Measurements from ENCODE around the gene TANC2.
"Not testable (repeated sequence)": the region's sequence is repeated elsewhere in the genome, so short reads cannot be mapped to it uniquely, and the experiment has no call there.

The TANC2 gene

DNA sequence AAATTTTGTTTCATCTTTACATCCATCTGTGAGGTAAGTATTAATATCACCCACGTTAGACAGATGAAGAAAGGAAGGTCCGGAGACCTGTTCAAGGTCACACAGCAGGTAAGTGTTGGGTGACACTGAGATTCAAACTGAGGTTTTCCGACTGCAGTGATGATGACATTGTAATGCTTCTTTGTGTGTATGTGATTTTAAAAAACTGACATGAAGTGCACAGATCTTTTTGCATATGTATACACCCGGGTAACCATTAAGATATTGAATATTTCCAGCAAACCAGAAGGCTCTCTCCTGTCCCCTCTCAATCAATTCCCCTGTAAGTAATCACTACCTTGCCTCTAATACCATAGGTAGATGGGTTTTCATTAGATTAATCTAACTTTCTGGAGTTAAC is 1.5 kb upstream of the TANC2 start:
- no peak for DNase-seq (ENCODE audit: low spot score)

DNA sequence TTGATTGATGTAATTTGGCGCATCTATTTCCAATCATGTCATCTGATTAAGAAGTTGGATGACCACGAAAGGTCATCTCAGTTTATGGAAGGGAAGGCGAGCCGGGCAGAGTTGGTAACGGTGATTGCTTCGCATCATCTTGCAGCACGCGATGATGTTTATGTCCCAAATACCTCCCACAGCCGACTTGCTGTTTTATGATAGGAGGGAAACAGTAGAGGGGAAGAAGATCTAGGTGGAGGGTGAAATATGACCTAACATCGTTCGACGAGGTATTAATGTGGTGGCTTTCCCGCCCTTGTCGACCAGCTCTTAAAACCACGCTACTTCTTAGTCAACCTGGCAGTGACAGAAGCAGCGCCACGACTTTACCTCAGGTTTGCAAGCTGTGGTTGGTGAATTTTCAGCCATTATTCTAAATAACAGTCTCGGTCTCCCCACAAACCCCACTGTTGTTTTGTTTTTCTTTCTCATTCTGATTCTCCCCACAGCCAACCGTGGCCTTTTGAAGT is 805 bp upstream of the TANC2 start:
- no peak for DNase-seq (ENCODE audit: low spot score)

DNA sequence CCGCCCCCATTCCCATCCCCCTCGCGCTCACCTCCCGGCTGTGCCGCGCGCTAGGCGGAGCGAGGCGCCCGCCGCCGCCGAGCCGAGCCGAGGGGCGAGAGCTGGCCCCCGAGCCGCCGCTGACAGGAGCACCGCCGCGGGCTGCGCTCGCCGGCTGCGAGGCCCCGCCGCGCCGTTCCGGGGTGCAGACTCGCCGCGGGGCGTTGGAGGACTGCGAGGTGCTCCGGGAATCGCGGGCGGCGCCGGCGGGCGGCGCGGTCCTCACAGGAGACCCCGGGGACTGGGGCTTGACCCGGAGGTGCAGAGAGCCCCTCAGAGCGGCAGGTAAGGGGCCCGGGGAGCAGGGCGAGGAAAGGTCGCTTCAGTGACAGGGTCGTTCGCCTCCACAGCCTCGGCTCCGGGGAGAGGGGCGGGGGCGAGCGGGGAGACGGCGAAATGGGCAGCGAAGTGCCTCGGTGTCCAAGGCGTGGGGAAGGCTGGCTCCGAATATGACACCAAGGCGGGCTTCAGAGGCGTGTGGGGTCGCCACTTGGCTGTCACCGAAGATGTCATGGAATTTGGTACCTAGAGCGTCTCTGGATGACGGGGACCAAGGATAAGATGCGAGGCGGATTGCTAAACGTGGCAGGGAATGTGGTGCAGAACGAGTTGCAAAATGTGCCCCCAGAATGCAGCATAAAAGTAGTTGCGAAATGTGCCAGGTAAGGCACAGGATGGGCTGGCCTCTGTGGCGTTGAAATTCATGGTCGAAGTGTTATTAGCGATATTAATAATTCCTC is 580 bp downstream of the TANC2 start:
- peak; percentile 85 for DNase-seq (ENCODE audit: low spot score)

DNA sequence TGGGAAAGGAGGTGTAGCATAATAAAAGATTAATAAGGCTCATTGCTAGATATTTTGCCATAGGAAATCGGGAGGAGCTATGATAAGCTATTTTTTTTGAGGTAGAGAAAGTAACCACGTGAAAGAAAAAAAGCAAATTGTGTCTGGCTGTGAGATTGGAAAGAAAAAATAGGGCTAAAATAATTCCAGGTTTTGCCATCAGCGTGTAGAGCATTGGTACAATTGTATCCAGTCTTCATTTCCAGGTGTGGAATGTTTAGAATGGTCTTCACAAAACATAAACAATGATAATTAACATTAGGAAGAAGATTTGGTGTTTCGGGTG is 1.1 kb downstream of the TANC2 start:
- no peak for DNase-seq (ENCODE audit: low spot score)

DNA sequence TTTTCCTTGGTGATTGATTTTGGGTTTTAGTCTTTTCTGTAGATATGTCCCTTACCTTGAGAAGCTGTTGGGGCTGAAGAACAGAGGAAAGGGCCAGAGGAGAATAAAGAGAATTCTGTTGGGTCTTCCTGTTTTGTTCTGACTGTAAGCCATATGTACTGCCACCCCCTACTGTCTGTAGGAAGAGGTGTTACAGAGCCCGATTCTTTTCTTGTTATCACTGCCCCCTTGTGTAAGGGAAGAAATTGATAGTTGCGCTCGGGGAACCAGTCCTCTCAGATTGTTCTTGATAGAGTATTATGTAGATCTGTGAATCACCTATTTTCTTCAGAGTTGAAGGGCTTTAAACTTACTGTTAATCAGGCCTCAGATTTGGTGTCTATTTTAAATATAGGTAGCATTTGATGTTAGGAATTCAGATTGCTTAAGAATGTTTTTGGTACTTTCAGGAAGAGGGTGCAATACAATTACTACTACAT is 2.4 kb downstream of the TANC2 start:
- no peak for DNase-seq (ENCODE audit: low spot score)

DNA sequence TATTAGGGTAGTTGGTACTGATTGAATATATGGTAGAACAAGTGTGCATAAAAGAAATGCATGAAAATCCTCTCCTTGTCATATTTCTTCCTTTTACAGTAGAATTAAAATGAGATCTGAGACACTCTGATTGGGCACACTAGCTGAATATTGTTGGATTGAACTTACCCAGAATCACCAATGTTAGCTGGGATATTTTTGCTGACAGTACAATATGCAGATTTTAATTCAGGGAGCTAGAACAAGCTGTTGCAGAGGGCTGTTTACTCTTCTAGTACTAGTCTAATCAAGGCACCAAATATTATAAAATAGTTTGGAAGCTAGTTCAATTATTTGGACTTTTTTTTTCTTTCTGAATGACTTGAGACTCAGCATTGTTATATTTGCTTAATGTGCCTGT is 4.6 kb downstream of the TANC2 start:
- DNase-seq (ENCODE audit: low spot score) = no peak

DNA sequence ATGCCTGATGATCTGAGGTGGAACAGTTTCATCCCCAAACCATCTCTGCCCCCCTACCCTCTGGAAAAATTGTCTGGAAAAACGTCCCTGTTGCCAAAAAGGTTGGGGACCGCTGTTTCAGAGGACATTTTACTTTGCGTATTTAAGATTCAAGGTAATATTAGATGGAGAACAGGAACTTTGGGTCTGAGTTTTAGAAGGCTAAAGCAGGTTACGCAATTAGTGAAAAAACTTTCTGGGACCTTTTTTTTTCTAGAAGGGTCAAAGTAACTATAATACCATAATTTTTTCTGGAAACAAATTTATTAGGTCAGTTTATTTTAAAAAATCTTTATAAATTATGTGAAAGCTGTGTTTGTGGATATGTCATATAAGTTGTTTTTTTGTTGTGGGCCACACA is 5.8 kb downstream of the TANC2 start:
- DNase-seq (ENCODE audit: low spot score) = no peak

DNA sequence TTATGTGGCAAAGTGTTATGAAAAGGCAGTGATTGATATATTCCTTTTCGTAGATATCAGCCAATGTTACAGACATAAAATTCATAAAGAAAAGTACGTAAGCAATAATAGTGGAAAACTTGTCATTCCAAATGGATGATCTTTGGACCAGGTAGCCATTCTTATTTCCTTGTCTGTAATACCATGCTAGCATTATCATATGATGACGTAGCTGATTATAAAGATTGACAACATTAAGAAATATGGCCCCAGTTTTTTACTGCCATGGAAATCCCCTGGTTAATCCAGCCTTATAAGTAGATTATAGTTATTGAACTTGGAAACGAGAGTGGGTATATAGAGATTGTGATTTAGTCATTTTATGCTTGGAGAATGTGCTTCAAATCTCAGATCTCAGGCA is 8.8 kb downstream of the TANC2 start:
- DNase-seq (ENCODE audit: low spot score) = no peak

DNA sequence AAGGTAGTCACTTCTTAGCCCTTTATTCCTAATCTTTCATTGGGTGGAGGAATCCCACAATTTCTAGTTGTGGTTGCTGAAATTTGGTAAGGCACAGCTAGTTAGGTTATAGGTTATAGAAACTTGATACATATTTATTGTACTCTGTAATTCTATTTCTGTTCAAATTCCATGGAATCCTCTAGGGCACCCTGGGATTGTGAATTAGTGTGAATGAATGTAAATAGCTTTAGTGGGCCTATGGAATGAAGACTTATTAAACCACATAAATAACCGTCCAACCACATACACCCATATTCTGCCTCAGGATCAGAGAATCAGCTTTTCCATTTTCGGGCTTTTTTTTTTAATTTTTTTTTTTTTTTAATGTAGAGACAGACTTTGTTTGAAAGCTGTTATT is 9.2 kb downstream of the TANC2 start:
- no peak for DNase-seq (ENCODE audit: low spot score)

DNA sequence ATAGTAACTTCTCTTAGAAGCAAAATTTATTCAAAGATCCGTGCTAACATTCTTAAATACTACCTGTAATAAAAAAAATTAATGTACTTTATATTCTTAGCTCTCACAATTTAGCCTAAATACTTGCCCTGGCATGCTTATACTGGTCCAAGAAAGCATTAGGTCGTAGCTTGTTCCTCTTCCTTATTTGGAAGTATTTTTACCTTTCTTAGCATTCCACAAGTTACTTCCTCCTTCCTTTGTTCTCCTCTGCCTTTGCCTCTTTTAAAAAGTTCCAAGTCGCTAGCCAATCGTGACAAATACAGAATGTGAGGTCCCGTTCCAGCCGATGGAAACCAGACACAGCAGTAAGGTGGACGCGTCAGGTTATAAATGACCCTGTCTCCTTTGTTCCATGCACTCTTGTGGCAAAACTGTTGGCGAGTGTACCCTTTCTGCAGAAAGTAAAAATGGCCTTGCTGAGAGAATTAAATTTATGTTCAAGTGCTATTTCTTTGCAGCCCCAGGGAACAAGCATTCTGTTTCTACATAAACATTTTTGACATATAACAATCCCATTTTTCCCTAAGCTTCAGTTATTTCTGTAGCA is 10.7 kb downstream of the TANC2 start:
- not testable (repeated sequence) for DNase-seq (ENCODE audit: low spot score)

DNA sequence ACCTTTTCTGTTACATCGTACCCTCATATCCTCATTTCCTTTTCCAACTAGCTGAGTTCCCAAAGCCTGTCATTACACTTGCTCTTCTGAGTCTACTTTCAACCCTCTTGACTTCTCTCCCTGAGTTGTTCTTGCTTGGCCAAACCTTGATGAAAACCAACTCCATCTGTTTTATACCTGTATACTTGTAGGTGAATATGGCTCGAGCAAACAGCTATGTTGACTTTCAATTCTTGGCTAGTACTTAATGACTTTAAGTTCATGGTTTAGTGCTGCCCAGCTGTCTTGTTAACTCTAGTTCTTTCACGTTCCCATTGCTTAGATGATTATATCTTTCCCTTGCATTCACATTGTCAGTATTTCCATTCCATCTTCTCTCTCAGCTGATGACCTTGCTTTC is 14.8 kb downstream of the TANC2 start:
- DNase-seq (ENCODE audit: low spot score) = no peak

DNA sequence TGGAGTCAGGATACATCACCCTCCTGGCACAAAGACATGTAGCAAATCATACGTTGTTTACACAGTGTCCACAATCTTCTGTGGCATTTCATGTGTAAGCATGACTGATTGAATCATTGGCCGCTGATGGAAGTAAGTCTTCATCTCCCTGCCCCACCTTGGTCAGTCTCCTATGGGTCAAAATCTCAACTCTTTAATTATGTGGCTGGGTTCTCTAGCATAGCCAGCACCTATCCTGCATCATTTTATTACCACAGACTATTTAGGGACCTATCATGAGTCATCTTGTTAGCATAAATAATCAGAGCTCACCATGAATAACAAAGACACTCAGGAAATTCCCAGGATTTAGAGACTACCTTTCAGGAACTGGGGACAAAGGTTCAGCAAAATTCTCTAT is 15.9 kb downstream of the TANC2 start:
- no peak for DNase-seq (ENCODE audit: low spot score)

DNA sequence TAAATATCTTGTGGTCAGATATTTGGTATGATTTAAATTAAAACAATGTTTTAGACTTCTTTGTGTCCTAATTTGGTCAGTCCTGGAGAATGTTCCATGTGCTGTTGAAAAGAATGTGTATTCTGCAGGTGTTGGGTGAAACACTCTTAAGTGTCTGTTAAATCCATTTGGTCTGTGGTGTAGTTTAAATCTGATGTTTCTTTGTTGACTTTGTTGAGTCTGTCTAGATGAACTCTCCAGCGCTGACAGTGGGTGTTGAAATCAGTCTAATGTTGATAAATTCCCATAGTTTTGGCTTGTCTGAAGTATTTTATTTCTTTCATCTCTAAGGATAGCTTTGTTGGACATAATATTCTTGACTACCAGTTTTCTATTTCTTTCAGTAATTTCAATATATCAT is 18.8 kb downstream of the TANC2 start:
- no peak for DNase-seq (ENCODE audit: low spot score)

DNA sequence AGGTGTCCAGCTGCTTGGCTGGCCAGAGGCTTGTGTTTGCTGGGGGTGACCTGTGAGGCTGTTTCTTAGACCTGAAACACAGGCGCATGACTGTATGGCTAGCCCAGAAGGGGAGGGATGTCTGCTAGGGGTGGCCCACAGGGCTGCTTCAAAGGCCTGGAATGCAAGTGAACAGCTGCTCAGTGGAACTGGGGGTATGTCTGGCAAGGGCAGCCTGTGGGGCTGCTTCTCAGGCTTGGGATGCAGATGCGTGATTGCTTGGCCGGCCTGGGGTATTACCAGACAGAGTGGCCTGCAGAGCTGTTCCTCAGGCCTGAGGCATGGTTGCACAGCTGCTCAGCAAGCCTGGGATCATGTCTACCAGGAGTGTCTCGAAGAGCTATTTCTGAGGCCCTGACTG is 20.5 kb downstream of the TANC2 start:
- no peak for DNase-seq (ENCODE audit: low spot score)

DNA sequence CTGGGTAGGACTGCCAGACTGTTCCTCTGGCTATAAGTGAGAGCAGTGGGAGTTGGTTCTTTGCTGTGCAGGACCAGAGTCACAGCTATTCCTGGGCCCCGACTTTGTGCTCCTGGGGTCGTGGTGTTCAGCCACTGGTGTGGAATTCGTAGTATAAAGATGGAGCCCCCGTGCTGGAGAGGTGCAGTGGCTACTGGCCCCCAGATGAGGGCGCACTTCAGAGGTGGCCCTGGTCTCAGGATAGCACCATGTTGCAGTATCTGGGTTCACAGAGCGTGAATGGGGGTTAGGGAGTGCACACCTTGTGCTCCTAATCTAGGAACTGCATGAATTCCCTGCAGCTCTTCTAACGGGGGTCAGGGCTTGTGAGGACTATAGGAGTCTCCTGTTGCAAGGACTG is 21.1 kb downstream of the TANC2 start:
- DNase-seq (ENCODE audit: low spot score) = no peak

DNA sequence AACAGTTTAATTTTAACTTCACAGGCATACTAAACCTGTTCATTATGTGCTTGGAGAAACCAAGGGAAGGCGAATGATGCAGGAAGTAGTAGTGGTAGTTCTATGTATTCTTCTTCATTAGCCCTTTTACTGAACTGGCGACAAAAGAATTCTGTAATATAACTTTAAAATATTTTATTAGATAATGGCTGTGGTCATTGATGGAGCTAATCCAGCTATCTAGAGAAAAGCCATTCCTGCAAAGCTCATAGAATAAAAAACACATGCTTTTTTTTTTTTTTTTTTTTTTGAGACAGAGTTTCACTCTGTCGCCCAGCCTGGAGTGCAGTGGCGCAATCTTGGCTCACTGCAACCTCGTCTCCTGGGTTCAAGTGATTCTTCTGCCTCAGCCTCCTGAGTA is 23.5 kb downstream of the TANC2 start:
- DNase-seq (ENCODE audit: low spot score) = no peak

DNA sequence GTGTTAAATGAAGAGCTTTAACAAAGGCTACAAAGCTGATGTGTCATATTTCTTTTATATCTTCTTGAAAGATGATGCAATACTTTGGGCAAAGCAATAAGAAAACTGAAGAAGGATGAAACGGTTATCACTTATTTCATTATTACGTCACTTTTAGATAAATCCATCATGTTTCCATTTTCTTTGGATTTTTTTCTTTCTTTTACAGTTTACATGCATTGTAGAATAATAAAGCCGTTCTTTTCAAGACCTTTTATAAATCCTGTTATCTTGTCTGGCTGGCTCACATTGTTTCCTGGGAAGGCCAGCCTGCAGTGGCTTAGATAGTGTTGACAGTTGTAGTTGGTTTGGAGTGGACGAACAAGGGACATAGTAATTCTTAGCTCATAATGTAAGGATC is 28.9 kb downstream of the TANC2 start:
- no peak for DNase-seq (ENCODE audit: low spot score)

DNA sequence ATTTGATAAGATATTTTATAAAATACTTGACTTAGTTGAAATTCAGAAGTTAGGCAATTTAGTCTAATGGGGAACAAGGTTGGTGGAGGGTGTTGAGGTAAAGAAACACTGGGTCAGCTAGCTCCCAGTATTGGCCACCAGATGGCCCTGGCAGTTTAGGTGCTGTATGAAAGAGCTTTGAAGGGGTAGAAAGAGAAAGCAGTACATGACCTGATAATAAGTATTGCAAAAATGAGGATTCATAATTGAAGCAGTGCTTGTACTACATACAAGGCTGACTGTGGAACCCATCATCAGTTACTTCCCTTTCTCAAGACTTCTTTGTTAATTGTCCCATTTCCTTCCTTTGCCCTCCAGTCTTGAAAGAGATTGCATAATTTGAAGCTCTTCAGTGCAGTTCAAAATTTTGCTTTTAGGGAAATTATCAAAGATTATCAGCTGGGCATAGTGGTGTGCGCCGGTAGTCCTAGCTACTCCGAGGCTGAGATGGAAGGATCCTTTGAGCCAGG is 29.4 kb downstream of the TANC2 start:
- DNase-seq (ENCODE audit: low spot score) = no peak

DNA sequence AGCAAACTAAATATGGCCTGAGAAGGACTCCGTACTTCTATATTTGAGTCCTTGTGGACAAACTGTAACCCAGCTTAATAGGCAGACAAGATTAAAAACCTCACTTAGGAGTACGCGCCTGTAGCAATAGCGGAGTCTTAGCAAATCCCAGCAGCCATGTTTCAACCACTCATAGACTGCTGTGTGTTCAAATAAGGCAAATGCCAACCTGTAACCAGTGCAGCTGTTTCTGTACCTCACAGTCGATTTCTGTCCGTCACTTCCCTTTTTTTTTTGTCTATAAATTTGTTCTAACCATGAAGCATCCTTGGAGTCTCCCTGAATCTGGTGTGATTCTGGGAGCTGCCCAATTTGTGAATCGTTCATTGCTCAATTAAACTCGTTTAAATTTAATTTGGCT is 30.2 kb downstream of the TANC2 start:
- no peak for DNase-seq (ENCODE audit: low spot score)

DNA sequence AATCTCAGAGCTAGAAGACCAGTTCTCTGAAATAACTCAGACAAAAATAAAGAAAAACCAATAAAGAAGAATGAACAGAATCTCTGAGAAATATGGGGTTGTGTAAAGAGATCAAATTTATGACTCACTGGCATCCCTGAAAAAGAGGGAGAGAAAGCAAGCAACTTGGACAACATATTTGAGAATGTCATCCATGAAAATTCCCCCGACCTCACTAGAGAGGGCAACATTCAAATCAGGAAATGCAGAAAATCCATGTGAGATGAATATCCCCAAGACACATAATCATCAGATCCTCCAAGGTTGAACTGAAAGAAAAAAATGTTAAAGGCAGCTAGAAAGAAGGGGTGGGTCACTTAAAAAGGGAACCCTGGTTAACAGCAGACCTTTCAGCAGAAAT is 32.1 kb downstream of the TANC2 start:
- DNase-seq (ENCODE audit: low spot score) = no peak

DNA sequence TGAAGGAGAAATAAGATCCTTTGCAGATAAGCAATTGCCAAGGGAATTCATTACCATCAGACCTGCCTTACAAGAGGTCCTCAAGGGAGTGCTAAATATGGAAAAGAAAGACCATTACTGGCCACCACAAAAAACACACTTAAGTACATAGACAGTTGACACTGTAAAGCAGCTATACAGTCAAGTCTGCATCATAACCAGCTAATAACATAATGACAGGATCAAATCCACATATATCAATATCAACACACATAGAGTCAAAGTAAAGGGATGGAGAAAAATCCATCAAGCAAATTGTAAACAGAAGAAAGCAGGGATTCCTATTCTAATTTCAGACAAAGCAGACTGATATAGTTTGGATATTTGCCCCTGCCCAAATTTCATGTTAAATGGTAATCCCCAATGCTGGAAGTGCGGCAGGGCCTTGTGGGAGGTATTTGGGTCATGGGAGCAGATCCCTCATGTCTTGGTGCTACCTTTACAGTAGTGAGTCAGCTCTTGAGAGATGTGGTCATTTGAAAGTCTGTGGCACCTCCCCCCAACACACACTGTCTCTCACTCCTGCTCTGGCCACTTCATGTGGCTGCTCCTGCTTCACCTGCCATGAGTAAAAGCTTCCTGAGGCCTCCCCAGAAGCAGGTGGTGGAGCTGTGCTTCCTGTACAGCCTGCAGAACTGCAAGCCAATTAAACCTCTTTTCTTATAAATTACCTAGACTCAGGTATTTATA is 32.8 kb downstream of the TANC2 start:
- DNase-seq (ENCODE audit: low spot score) = no peak

DNA sequence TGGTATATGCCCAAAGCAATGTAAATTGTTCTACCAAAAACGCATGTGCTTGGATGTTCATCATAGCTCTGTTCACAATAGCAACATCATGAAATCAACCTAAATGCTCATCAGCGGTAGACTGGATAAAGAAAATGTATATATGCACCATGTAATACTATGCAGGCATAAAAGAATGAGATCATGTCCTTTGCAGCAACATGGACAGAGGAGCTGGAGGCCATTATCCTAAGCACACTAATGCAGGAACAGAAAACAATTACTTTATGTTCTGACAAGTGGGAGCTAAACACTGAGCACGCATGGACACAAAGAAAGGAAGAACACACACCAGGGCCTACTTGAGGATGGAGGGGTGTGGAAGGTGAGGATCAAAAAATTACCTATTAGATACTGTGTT is 33.7 kb downstream of the TANC2 start:
- no peak for DNase-seq (ENCODE audit: low spot score)
